H1 (cell line): Measurements from ENCODE around the gene PJA1. TPM values are rescaled to one million over a fixed set of nuclear protein-coding genes. Genes with fewer than 3 reads are reported as not detected.

Experiments
- polyA plus RNA-seq, 7 experiments: library from polyadenylated mRNA; depleted of rRNA in 3 of 7; stranded (reverse) in 5 of 7; unstranded in 2 of 7; fragments of >200 nt in 5 of 7; fragments of 200-250 nt in 2 of 7; gene quantifications; 1 replicate in 5 of 7; 2 replicates in 1 of 7; 4 replicates in 1 of 7; pipeline versions ENCODE4 v1.2.1 to v1.2.3, GENCODE V29; 2011 to 2013; ENCODE audit warnings: missing spikeins in 2 of 7, mixed read lengths in 2 of 7
- total RNA-seq: library from RNA; stranded (reverse); fragmentation: NEBNext Ultra II Directional; extraction: Animal tissue kit (Norgen Biotek cat#: 25700); gene quantifications from 2 replicates; pipeline ENCODE4 v1.2.1, GENCODE V29; 2021
- TF ChIP-seq, protein P1 (sequence below): fragments of 300-600 bp; sonication (generic); IDR thresholded peaks from 2 replicates; pipeline ENCODE4 v1.7.1; 2012; ENCODE audit warnings: low read length, moderate library complexity, mild to moderate bottlenecking, inconsistent platforms; ENCODE audit not compliant: insufficient replicate concordance
- TF ChIP-seq, protein P2 (sequence below), 3 experiments: IDR thresholded peaks; 1 replicate in 2 of 3; 2 replicates in 1 of 3; pipeline versions ENCODE4 v1.5.1 to v1.6.1; 2011; ENCODE audit warnings: low read length in 3 of 3, mild to moderate bottlenecking in 3 of 3, inconsistent platforms in 2 of 3, low read depth in 1 of 3, moderate library complexity in 1 of 3; ENCODE audit not compliant: insufficient read depth in 1 of 3; ENCODE audit errors: control extremely low read depth in 1 of 3
- TF ChIP-seq, protein P3 (sequence below): IDR thresholded peaks from 2 replicates; pipeline ENCODE4 v1.6.1; 2012; ENCODE audit warnings: inconsistent platforms

PJA1 gene
- total and polyA plus RNA-seq, 2 of the 8 experiments (the other 6 are each of a cell fraction or from before 2014, with no cell fraction given): 25.7 to 37.0 TPM

GRCh38 chrX:69119122-69119521 lies 46.1 kb downstream of the PJA1 start (continued):
- TF ChIP-seq, protein P1, sequence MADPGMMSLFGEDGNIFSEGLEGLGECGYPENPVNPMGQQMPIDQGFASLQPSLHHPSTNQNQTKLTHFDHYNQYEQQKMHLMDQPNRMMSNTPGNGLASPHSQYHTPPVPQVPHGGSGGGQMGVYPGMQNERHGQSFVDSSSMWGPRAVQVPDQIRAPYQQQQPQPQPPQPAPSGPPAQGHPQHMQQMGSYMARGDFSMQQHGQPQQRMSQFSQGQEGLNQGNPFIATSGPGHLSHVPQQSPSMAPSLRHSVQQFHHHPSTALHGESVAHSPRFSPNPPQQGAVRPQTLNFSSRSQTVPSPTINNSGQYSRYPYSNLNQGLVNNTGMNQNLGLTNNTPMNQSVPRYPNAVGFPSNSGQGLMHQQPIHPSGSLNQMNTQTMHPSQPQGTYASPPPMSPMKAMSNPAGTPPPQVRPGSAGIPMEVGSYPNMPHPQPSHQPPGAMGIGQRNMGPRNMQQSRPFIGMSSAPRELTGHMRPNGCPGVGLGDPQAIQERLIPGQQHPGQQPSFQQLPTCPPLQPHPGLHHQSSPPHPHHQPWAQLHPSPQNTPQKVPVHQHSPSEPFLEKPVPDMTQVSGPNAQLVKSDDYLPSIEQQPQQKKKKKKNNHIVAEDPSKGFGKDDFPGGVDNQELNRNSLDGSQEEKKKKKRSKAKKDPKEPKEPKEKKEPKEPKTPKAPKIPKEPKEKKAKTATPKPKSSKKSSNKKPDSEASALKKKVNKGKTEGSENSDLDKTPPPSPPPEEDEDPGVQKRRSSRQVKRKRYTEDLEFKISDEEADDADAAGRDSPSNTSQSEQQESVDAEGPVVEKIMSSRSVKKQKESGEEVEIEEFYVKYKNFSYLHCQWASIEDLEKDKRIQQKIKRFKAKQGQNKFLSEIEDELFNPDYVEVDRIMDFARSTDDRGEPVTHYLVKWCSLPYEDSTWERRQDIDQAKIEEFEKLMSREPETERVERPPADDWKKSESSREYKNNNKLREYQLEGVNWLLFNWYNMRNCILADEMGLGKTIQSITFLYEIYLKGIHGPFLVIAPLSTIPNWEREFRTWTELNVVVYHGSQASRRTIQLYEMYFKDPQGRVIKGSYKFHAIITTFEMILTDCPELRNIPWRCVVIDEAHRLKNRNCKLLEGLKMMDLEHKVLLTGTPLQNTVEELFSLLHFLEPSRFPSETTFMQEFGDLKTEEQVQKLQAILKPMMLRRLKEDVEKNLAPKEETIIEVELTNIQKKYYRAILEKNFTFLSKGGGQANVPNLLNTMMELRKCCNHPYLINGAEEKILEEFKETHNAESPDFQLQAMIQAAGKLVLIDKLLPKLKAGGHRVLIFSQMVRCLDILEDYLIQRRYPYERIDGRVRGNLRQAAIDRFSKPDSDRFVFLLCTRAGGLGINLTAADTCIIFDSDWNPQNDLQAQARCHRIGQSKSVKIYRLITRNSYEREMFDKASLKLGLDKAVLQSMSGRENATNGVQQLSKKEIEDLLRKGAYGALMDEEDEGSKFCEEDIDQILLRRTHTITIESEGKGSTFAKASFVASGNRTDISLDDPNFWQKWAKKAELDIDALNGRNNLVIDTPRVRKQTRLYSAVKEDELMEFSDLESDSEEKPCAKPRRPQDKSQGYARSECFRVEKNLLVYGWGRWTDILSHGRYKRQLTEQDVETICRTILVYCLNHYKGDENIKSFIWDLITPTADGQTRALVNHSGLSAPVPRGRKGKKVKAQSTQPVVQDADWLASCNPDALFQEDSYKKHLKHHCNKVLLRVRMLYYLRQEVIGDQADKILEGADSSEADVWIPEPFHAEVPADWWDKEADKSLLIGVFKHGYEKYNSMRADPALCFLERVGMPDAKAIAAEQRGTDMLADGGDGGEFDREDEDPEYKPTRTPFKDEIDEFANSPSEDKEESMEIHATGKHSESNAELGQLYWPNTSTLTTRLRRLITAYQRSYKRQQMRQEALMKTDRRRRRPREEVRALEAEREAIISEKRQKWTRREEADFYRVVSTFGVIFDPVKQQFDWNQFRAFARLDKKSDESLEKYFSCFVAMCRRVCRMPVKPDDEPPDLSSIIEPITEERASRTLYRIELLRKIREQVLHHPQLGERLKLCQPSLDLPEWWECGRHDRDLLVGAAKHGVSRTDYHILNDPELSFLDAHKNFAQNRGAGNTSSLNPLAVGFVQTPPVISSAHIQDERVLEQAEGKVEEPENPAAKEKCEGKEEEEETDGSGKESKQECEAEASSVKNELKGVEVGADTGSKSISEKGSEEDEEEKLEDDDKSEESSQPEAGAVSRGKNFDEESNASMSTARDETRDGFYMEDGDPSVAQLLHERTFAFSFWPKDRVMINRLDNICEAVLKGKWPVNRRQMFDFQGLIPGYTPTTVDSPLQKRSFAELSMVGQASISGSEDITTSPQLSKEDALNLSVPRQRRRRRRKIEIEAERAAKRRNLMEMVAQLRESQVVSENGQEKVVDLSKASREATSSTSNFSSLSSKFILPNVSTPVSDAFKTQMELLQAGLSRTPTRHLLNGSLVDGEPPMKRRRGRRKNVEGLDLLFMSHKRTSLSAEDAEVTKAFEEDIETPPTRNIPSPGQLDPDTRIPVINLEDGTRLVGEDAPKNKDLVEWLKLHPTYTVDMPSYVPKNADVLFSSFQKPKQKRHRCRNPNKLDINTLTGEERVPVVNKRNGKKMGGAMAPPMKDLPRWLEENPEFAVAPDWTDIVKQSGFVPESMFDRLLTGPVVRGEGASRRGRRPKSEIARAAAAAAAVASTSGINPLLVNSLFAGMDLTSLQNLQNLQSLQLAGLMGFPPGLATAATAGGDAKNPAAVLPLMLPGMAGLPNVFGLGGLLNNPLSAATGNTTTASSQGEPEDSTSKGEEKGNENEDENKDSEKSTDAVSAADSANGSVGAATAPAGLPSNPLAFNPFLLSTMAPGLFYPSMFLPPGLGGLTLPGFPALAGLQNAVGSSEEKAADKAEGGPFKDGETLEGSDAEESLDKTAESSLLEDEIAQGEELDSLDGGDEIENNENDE: no peak
- TF ChIP-seq, protein P2, sequence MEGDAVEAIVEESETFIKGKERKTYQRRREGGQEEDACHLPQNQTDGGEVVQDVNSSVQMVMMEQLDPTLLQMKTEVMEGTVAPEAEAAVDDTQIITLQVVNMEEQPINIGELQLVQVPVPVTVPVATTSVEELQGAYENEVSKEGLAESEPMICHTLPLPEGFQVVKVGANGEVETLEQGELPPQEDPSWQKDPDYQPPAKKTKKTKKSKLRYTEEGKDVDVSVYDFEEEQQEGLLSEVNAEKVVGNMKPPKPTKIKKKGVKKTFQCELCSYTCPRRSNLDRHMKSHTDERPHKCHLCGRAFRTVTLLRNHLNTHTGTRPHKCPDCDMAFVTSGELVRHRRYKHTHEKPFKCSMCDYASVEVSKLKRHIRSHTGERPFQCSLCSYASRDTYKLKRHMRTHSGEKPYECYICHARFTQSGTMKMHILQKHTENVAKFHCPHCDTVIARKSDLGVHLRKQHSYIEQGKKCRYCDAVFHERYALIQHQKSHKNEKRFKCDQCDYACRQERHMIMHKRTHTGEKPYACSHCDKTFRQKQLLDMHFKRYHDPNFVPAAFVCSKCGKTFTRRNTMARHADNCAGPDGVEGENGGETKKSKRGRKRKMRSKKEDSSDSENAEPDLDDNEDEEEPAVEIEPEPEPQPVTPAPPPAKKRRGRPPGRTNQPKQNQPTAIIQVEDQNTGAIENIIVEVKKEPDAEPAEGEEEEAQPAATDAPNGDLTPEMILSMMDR (IDR thresholded peaks at IDR 0.05; ENCODE audit: control extremely low read depth in 1 of 3, insufficient read depth in 1 of 3, low read depth in 1 of 3, low read length in 3 of 3): peak; percentile 48 to 78 (median 51)
- TF ChIP-seq, protein P3, sequence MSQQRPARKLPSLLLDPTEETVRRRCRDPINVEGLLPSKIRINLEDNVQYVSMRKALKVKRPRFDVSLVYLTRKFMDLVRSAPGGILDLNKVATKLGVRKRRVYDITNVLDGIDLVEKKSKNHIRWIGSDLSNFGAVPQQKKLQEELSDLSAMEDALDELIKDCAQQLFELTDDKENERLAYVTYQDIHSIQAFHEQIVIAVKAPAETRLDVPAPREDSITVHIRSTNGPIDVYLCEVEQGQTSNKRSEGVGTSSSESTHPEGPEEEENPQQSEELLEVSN: no peak
